Measurements from ENCODE around the gene ING5.
"Not testable (repeated sequence)": the region's sequence is repeated elsewhere in the genome, so short reads cannot be mapped to it uniquely, and the experiment has no call there.

Gene ING5

DNA sequence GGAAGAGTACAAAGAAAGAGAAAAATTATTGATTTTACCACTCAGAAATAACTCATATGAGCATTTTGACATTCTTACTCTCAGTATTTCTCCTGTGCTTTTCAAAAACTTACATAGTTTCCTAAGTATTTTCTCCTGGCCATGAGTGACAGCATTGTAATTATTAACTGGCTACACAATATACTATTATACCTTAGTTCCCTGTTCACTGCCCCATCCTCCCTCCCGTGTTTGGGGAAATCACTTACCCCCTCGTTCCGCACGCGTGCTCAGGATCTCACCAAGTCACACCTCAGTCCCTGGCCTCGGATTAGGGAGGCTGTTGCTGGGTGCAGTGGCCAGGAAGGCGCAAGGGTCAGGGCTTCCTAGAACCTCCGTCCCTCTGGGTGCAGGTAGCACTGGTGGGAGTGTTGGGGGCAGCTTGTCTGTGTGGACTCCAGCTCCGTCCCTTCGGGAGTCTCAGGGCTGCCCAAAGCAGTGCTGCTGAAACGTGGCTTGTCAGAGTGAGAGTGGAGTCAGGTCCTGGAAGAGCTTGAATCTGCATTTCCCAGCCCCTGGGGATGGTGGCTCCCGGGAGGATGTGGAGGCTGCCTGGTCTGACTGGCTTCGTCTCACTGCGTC lies 41.1 kb upstream of the ING5 start:
- no peak for TF ChIP-seq CTCF (IDR thresholded peaks at IDR 0.05; ENCODE audit: insufficient read depth, low read length, poor library complexity, severe bottlenecking)
- DNase-seq (ENCODE audit: extremely low read depth, insufficient read length): no peak
- peaks cover 30% of the 10 kb centered on the region for H3K36me3 ChIP-seq (ENCODE audit: control insufficient read depth, insufficient read depth, low read length)

DNA sequence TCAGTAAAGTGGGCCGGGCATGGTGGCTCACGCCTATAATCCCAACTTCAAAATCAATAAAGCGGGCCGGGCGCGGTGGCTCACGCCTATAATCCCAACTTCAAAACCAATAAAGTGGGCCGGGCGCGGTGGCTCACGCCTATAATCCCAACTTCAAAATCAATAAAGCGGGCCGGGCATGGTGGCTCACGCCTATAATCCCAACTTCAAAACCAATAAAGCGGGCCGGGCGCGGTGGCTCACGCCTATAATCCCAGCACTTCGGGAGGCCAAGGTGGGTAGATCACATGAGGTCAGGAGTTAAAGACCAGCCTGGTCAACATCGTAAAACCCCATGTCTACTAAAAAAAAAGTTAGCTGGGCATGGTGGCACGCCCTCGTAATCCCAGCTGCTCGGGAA lies 39.1 kb upstream of the ING5 start:
- not testable (repeated sequence) for H3K27me3 ChIP-seq (replicated peaks; ENCODE audit: control insufficient read depth, insufficient read depth, low read length); DNase-seq (ENCODE audit: extremely low read depth, insufficient read length); H3K4me3 ChIP-seq (replicated peaks; ENCODE audit: low read depth, low read length)
- H3K36me3 ChIP-seq (ENCODE audit: control insufficient read depth, insufficient read depth, low read length): peaks cover 30% of the 10 kb centered on the region

More for the DNA sequence above, 41.1 kb upstream of the ING5 start:
- H3K4me3 ChIP-seq (replicated peaks; ENCODE audit: low read depth, low read length): no peak overlapping the region
- H3K27me3 ChIP-seq (replicated peaks; ENCODE audit: control insufficient read depth, insufficient read depth, low read length): no peaks in the 10 kb centered on the region

DNA sequence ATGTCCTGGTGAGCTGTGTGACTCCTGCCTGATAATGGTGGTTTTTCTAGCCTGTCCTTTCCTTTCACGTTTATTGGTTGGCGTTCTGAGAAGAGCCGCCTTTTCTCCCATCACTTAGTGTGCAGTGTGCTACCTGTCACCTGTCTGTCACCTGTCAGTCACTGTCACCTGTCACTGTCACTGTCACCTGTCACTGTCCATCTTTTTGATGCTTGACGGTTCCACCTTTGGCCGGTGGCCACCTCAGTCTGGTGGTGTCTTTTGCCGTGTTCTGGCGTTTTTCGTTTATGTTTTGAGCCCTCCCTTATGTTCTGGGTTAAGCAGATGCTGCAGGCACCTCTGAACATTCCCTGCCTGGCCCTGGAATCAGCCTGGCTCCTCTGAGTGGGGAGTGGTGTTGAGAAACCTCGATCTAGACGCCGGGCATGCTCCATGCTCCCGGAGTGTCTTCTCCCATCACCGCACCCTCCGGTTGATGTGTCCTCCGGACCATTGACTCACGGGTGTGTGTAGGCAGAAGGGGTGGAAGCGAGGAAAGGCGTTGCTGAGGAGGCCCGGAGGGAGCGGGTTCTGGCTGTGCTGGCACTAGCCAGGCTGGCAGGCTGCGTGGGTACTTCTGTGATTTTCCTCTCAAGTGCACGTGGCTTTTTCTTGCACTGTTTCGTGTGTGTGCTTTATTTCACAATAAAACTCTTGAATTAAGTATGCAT lies 36.0 kb upstream of the ING5 start:
- Histone ChIP-seq H3K4me3 (replicated peaks; ENCODE audit: low read depth, low read length) (no peak overlapping the region), H3K36me3 (ENCODE audit: control insufficient read depth, insufficient read depth, low read length) (peaks cover 22% of the 10 kb centered on the region), H3K27me3 (replicated peaks; ENCODE audit: control insufficient read depth, insufficient read depth, low read length) (no peaks in the 10 kb centered on the region)
- no peak for TF ChIP-seq CTCF (IDR thresholded peaks at IDR 0.05; ENCODE audit: insufficient read depth, low read length, poor library complexity, severe bottlenecking)
- no peak for DNase-seq (ENCODE audit: extremely low read depth, insufficient read length)

DNA sequence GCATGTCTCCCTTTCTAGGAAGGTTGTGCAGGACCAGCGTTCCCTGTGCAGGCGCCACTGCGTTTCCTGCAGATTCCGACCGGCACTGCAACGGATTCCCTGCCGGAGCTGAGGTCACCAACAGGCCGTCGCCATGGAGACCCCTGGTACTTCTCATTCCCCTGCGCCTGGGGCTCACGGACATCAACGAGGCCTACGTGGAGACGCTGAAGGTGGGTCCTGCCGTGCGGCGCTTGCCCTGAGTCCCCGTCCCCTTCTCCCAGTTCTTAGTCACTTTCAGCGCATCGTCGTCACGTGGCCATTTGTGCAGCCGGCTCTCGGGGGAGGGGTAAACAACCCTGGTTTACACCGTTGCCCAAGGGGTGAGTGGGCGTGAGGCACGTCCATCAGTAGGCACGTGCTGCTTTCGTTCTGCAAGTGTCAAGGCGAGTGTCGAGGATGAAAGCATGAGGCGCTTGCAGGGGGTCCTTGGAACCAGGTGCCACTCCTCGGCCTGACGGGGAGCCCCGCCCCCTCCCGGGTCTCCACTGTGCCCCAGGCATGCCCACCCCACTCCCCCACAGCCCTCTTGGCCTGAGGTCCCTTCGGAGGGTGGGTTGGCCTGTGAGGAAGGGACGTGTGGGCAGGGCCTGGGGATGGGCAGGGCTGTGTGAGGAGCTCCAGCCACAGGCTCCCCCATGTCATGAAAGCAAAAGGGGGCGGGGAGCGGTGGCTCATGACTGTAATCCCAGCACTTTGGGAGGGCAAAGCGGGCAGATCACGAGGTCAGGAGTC lies 35.0 kb upstream of the ING5 start:
- no peak overlapping the region for H3K4me3 ChIP-seq (replicated peaks; ENCODE audit: low read depth, low read length)
- DNase-seq (ENCODE audit: extremely low read depth, insufficient read length): no peak
- peaks cover 25% of the 10 kb centered on the region for H3K36me3 ChIP-seq (ENCODE audit: control insufficient read depth, insufficient read depth, low read length)
- TF ChIP-seq CTCF (IDR thresholded peaks at IDR 0.05; ENCODE audit: insufficient read depth, low read length, poor library complexity, severe bottlenecking): no peak
- no peaks in the 10 kb centered on the region for H3K27me3 ChIP-seq (replicated peaks; ENCODE audit: control insufficient read depth, insufficient read depth, low read length)

- Histone ChIP-seq H3K27me3 (replicated peaks; ENCODE audit: control insufficient read depth, insufficient read depth, low read length) (no peaks in the 10 kb centered on the region), H3K4me3 (replicated peaks; ENCODE audit: low read depth, low read length) (no peak overlapping the region), H3K36me3 (ENCODE audit: control insufficient read depth, insufficient read depth, low read length) (peaks cover 29% of the 10 kb centered on the region)
- no peak for TF ChIP-seq CTCF (IDR thresholded peaks at IDR 0.05; ENCODE audit: insufficient read depth, low read length, poor library complexity, severe bottlenecking)
- no peak for DNase-seq (ENCODE audit: extremely low read depth, insufficient read length)
These were observed 33.5 kb upstream of the ING5 start for GRCh38 chr2:241668354-241668753.

DNA sequence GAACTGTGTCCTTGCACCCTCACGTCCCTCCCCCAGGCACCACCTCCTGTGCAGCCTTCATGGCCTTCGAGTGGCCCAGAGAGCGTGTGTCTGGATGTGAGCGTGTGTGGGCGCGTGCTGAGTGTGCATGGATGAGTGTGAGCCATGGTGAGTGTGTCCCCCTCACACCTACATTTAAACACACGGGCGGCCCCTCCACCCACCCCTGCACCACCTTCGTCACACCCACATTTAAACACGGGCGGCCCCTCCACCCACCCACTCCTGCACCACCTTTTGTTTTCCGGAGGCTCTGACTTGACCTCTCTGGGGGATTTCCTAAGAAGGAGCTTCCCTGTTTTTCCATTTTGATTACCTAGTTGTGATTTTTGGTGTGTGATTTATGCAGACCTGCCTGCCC lies 33.0 kb upstream of the ING5 start:
- no peak overlapping the region for H3K4me3 ChIP-seq (replicated peaks; ENCODE audit: low read depth, low read length)
- TF ChIP-seq CTCF (IDR thresholded peaks at IDR 0.05; ENCODE audit: insufficient read depth, low read length, poor library complexity, severe bottlenecking): no peak
- DNase-seq (ENCODE audit: extremely low read depth, insufficient read length): no peak
- H3K27me3 ChIP-seq (replicated peaks; ENCODE audit: control insufficient read depth, insufficient read depth, low read length): no peaks in the 10 kb centered on the region
- H3K36me3 ChIP-seq (ENCODE audit: control insufficient read depth, insufficient read depth, low read length): peaks cover 29% of the 10 kb centered on the region

All from GM06990 (cell line).